GM18498 (cell line): ENCODE data around the gene TH.

ENCODE experiments used
- ATAC-seq: cut with Tn5 transposase; IDR thresholded peaks from one replicate; pipeline ENCODE4 v1.9.1; 2021; ENCODE audit warnings: mild to moderate bottlenecking, moderate library complexity; ENCODE audit not compliant: unreplicated experiment

TH gene

DNA sequence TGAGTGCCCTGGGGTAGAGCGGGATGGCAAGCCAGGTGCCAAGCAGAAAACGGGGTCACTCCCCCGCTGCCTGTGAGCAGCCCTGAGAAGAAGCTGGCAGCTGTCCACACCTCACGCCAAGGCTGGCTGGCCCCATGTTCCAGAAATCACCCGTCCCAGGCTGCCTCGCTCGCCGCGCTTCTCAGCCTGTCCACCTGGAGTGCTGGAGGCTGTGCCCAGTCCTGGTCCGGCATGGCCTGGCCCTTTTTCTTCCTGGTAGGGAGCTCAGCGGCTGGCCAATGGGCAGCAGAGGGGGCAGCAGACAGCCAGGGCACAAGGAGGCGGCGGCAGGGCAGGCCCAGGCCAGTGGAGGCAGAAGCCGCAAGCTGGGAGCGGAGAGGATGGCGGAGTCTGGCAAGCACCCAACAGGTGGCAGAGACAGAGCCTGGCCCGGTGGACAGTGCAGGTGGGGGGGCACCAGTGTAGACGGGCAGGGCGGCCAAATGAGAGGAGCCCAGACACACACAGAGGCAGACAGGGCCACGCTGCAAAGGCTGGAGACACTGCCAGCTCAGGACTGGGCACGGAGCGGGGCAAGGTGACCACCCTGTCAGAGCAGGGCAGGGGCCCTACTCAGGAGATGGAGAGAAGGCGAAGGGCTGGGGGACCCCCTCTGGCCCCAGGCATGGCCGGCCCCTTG lies 37.2 kb upstream of the TH start:
- ATAC-seq, result no peak

DNA sequence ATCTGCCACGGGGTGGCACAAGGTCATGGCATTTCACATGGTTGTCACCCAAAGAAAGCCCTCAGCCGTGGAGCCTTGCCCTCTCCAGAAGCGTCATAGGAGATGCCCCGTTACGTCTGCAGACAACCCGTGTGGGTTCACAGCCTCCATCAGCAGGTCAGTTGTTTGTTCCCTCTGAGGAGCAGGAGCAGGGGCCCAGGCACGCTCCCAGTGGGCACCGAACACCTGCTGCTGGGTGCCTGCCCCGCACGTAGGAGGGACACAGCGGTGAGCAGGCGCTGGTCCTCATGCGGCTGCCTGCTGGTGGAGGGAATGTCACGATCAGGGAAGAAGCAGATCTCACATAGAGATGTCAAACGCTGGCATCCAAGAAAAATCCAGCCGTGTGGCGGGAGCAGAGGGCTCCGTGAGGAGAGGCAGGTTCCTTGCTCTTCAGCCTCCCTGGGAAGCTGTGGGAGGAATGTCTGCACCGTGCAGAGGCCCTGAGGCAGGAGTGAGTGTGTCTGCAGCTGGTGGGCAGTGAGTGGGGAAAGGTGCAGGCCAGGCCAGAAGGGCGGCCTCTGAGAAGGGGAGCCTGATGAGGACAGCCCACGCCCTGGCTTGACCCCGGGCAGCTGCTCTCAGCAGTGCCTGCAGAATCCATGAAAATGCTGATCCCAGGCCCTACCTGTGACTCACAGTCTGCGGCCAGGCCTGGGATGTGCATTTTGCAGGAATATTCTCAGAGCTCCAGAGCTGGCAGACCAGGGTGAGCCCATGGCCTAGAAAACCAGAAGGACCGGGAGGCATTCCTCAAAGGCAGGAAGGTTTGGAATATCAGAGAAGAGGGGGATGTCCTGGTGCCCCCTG lies 36.4 kb upstream of the TH start:
- no peak for ATAC-seq

DNA sequence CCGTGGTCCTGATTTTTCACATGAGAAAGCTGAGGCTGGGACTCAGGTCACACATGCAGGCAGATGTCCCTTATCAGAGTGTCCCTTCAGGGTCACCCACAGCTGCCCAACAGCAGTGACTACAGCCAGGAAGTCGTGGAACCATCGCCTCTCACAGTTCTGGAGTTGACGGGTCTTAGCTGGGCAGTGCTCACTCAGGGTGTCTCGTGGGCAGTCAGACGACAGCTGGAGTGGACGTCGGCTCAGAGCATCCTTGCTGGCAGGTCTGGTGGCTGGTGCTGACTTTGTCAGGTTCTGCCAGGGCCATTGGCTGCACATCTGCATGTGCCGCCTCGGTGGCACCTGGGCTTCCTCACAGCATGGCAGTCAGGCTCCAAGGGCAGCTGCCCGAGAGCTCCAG lies 35.6 kb upstream of the TH start:
- ATAC-seq, result no peak

DNA sequence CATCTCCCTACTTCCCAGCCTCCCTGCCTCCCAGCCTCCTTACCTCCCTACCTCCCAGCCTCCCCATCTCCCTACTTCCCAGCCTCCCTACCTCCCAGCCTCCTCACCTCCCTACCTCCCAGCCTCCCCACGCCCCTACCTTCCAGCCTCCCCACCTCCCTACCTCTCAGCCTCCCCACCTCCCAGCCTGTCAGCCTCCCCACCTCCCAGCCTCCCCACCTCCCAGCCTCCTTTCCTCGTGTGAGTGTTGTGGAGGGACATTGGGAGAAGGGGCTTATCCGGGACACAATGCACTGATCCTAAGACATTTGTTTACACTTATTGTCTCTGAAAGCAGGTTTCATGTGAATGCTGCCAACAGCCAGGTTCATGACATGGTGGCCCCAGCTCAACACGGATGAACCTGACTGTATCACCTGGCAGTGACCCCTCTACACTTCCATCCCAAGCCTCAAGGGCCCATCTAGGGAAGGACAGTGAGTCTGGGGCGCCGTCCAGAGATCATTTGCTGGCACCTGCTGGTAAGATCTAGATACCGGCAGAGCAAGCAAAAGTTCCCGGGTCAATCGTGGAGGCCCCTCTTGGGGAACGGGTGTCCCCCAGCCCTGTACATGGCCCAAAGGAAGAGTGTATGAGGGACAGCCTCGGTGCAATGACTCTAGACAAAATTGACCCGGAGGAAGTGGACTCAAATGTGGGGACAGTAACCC lies 34.5 kb upstream of the TH start:
- ATAC-seq, result no peak

DNA sequence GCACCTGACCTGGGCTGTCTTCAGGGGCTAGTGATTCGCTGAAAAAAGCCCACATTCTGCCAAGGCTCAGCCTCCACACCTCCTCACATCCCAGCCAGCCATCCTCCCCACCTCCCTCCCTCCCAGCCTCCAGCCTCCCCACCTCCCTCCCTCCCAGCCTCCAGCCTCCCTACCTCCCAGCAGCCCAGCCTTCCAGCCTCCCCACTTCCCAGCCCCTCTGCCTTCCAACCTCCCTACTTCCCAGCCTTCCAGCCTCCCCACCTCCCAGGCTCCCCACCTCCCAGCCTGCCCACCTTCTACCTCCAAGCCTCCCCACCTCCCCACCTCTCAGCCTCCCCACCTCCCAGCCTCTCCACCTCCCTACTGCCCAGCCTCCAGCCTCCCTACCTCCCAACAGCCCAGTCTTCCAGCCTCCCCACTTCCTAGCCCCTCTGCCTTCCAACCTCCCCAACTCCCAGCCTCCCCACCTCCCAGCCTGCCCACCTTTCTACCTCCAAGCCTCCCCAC lies 33.7 kb upstream of the TH start:
- no peak for ATAC-seq

DNA sequence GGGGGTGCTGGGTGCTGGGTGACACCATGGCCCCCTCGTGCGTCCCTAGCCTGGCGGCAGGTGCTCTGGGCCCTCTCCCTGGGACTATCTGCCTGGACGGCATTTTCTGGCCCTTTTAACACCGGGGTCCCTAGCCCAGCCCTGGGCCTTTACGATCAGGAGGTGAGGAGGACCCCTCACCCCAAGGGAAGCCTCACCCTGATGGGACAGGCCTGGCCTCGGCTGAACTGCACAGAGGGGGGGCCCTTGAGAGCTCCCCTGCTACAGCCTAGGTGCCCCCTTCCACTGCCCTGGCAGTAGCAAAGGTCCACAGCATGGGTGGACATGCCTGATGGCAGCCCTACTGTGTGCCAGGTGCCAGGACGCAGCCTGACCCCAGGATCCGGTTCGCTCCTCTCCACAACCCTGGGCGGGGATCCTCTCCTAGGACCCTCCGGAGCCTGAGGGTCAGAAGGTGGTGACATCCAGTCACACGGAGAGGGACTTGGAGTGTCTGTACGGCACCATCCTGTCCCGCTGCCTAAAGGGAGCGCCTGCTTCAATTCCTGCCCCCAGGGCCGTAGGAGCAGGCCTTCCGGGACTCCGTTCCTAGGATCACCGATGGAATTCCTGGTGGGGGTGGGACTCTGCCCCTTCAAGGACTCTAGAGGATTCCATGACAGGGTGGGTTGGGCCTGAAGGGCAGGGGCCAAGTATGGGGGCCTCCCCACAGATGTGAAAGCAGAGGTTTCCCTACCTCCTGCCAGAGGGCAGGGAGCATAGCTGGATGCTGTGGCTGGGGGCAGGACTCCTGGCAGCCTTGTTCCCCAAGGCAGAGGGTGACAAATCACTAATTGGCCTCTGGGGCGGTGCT lies 33.0 kb upstream of the TH start:
- no peak for ATAC-seq

DNA sequence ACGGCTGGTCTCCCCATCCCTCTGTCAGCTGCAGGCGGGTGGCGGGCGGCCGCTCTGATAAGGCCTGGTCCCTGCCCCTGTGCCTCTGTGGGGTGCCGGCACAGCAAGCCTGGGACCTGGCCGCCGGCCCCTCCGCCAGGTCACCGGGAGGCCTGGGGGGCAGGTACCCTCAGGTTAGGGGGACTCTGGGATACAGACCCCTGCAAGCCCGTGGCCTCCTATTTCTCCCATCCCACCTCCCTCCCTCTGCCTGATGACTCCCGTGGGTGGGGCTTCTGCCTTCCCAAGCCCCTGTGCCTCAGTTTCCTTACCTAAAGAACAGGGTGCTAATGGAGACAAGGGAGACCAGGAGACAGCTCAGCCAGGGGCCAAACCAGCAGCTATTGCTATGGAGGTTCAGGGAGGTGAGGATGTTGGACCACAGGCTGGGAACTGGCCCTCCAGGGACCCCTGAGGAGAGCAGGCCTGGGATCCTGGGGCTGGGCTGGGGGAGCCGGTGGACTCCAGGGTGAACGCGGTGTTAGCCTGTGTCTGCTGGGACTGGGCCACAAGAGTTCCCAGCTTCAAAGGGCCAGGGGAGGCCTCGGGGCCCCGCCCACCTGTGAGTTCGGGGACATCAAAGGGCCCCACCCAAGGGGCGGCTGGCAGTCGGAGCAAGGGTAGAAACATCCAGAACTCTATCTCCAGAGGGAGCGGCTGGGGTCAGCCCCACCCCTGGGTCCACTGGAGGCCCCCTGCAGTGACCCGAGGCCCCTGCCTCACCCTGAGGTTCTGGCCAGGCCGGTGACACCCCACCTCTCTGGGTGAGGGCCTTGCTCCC lies 32.0 kb upstream of the TH start:
- no peak for ATAC-seq

DNA sequence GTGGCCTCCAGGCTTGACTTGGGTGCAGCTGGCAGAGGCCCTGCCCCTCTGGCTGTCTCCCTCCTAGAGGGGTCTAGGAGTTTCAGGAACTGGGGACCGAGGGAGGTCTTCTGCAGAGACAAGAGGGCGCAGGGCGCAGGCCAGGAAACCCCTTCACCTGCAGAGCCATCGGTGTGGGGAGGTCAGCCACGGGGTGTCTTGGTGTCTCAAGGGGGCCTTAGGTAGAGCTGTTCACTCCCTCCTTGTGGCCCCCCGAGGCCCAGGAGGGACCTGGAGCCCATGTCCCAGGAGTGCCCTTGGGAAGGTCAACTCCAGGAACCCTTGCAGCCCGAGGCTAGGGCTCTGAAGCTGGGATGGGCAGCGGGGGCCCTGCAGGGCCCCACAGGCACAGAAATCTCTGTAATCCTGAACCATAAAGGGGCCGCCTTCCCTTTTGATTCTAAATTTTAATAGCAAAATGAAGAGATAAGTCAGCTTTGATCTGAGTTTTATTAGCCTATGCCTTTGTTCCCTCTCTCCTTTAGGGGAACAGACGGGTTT lies 31.4 kb upstream of the TH start:
- ATAC-seq, result no peak

DNA sequence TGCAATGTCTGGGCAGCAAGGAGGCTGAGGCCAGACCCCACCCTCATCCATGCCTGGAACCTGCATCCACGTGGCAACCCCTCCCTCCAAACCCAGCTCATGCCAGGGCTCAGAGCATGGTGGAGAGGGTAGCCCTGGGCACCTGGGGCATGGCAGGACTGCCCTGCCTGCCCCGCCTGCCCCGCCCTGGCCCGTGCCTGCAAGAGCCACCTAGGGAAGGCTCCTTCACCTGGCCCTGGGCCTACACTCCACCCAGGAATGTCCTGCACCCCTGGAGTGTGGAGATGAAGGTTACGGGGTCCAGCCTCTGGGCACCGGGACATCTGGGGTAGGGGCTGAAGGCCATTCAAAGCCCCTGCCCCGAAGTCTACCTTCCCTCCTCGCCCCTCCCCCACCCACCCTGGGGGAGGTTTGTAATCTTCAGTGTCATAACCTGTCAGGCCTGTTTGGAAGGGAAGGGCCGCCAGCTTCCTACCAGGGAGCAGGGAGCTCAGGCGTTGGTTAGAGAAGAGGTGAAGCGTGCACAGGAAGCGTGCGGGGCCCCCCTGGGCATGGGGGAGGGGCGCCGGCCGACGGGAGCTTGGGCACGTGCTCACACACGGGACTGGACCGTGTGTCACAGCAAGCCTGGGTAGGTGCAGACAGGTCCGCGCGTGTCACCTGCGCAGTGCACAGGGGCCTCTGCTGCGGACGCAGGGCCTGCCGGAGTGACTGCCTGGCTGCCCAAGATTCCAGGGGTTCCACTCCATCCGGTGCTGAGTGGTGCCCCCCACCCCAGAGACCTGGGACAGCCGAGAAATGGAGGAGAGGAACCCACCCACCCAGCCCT lies 30.7 kb upstream of the TH start:
- ATAC-seq, result no peak

DNA sequence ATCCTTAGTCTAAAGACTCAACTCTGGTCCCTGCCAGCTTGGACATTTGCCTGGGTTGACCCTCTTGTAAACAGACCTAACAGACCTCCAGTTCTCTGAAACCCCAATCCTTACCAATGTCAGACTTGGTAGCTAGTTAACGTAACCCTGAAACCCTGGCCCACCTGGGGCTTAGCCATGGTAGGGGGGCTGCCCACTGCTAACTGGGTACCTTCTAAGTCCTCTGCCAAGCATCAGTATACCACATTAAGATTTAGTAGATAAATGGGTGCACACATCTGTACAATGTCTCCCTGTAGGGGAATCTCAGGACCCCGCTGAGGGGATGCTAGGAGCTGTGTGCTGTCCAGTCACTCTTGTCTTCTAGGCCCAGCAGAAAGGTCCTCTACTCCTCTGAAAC lies 29.9 kb upstream of the TH start:
- no peak for ATAC-seq

DNA sequence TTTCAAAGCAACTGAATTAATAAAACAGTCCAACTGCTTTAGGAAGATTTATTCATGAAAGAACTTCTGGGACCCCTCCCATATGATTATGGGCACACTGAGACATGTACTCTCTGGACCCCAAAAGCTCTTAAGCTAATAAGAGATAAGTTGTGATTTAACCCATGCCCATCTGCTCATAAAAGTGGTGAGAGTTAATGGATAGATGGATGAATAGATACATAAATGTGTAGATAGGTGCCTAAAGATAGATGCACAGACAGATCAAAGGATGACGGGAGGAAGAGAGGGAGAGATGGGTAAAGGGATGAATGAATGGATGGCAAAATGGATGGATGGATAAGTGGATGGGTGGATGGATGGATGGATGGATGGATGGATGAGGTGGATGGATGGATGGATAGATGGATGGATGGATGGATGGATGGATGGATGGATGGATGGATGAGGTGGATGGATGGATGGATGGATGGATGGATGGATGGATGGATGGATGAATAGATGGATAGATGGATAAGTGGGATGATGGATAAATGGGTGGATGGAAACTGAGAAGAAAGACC lies 29.4 kb upstream of the TH start:
- ATAC-seq, result no peak

DNA sequence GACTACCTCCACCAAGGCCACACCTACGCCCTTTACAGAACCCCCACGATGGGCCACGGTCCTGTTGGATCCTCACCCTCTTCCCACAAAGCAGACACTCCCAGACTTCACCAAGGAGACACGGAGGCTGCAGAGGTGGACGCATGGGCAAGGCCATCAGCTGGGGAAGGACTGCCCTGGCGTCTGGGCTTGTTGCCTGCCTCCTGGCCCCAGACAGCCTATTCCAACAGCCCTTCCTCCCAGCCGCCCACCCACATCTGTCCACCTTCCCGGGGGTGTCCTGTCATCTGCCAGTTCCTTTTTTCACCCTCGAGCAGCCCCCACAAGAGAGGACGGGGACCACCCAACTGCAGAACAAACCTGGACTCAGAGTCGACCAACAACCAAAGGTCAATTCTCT lies 28.9 kb upstream of the TH start:
- no peak for ATAC-seq

DNA sequence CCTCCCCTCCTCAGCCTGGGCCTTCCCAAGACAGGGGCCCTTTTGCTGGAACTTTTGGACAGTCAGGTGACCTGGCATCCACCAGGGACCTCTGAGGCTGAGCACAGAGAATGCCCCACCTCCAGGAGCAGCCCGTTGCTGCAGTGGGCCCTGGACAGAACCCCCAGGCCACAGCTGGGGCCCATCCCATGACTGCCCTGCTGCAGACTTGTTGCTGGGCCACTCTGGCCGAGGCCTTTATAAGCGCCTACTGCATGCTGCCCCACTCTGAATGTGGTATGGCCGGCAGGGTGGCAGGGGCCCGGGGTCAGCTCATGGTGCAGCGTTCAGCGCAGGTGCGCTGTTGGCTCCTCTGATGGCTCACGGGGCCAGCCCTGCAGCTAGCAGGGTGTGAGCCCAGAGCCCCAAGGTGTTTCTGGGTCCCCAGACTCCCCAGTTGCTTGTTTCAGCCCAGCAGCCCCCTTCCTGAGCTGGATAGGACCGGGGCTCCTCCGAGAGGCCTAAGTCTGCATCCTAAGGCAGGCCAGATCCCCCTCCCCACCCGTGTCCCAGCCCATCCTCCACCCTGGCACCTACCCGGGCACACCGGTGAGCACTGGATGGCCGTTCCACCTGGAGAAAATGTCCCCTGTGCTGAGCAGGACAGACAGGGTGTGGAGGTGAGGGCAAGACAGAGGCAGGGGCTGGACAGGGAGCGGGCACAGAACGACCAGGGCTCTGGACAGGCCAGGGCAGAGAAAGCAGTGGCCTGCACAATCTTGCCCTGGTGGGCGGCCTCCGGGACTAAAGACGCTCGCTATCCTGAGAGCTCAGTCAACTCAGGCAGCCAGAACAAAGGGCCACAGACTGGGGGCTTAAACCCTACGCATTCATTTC lies 28.1 kb upstream of the TH start:
- ATAC-seq, result no peak

DNA sequence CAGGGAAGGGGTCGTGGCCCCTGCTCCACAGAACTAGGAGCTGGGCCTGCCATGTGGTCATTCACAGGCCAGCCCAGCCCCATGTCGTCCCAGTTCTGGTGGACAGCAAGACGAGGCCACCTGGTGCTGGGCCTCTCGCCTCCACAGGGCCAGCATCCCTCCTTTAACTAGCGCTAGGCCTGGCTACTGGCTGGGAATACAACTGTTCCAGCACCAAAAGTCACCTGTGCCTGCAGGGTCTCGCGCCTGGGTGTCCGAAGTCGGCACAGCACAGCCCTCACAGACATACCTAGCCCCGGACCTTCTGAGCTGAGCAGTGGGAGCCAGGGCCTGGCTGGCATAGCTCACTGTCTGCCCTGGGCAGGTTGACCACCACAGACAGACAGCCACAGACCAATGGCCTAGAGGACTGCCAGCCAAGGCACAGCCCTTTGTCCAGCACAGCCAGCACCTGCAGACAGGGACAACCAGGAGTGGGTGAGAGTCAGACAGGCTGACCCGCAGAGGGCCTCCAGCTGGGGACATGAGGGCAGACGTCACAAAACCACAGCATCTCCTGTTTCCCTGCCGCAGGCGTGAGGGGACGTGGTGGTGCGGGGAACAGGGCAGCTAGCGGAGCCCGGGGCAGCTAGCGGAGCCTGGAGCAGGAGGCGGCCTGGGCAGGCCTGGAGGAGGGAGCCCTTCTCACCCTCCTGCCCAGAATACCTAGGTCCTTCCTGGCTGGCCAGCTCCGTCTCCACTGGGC lies 27.2 kb upstream of the TH start:
- no peak for ATAC-seq

DNA sequence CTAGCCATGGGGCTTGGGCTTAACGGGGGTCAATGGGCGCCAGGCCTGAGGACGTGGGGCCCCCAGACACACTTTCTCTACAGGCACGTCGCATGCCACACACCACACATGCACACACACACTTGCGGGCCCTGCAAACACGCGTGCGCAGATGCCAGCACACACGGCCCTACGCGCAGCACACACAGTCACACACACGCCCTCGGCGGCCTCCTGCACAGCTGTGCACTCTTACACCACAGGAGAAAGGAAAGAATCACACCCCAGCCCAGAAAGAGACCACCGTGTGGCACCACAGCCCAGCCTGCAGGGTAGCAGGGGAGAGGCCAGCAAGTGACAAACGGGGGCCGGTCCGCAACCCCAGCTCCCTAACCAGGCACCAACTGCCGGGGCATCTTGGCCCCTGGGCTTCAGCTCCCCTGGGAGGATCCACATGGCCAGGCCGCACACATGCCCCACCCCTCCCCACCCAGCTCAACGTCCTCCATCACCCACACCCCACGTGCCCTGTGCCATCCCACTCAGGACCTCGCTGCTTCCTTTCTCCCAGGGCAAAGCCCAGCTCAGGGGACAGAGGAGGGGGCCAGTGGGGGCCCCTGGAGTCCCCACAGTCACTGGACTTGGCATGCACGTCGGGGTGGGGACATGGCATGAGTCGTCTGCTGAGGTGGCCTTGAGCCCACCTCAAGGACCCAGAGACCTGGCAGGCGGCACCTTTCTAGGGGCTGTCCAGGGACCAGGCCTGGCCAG lies 26.3 kb upstream of the TH start:
- ATAC-seq, result no peak
